LoVo (cell line): ENCODE results near the gene BBOX1.
"Not testable (repeated sequence)": the region's sequence is repeated elsewhere in the genome, so short reads cannot be mapped to it uniquely, and the experiment has no call there.

Experiments
- DNase-seq: peaks from one replicate; pipeline ENCODE4 v3.0.0-alpha.2; 2016; ENCODE audit warnings: low spot score

Gene BBOX1, protein sequence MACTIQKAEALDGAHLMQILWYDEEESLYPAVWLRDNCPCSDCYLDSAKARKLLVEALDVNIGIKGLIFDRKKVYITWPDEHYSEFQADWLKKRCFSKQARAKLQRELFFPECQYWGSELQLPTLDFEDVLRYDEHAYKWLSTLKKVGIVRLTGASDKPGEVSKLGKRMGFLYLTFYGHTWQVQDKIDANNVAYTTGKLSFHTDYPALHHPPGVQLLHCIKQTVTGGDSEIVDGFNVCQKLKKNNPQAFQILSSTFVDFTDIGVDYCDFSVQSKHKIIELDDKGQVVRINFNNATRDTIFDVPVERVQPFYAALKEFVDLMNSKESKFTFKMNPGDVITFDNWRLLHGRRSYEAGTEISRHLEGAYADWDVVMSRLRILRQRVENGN

DNA sequence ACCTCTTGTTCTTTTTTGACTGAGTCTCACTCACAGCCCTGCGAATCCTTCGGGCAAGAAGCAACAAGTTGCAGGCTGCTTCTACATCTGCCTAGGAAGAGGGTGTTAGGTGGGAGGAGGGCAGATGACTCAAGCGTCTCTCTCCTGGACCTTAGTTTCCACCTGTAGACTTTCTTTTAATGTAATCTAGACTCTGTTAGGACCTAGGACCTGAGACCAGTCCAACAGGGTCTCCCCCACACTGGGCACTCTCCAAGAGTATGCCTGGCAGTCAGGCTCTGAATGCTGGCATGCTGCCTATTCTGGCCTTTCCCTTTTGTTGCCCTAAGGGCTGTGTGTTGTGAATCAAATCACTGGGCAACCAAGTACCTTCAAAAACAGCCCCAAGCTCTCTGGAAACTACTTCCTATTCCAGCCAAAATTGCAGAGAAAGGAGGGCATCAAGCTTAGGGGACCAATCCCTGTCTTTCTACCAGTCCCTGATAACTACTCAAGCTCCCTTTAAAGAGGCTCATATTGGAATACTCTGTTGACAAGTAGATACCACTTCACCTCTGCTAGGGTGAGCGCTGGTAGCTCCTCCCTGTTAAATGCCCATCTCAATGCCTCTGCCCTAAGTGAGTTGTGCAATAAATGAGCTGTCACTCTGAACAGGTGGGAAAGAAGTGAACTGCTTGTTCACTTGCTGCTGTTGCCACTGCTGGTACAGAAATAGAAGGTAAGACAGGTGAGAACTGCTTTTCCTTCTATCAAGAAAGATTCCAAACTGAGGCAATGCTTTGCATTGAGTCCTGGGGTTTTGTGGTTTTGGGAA lies at the start of gene BBOX1:
Gene BBOX1, plus strand, starts transcription at position 514 of the 814 bp plus-strand sequence. CDS start 14,616 bp downstream, outside the sequence.
- DNase-seq, result no peak

DNA sequence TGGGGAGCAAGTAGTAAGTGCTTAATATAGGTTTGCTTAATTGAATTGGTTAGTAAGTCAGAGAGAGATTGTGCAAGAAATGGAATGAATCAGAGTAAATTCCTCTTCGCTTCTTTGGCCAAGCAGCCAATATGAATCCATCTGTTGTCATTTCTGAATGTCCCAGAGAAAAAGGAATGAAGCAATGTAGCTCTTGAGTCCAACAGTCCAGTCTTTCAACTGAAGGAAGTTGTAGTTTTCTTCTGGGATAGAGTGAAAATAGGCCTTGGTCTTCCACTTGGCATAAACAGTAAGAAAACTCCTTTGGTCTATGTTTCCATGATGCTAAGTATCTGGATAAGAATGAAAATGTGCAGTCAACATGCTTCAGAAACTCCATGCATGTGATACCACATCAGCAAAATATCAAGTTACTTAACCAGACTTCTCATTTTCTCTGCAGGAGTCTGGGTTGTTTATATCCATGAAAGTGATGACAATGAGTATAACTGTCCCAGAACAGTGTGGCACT lies 48.5 kb upstream of the BBOX1 start:
- no peak for DNase-seq

DNA sequence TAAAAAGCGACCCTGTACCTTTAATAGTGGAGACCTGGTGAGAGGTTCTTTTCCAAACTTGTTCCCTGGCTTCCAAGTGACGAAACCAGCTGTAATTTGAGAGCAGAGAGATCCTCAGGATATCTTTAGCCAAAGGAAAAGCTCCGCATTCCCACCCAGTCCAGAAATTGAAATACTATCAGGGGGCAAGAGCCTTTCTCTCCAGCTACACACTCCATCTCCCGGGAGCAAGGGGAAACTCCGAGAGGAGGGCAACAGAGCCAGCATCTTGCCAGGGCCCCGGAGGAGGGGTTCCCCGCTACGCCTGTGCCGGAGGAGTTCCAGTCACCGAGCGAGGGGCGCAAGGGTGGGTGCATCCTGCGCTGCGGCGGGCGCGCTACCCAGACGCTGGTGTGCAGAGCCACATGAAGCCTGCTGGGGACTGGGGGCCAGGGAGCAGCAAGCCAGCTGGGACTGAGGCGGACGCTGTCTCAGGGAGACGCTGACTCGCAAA lies 46.6 kb upstream of the BBOX1 start, which contains the start of gene FIBIN:
Gene FIBIN, plus strand, starts transcription at position 148 of the 493 bp plus-strand sequence. CDS start 415 bp downstream, outside the sequence.
- DNase-seq, result no peak

DNA sequence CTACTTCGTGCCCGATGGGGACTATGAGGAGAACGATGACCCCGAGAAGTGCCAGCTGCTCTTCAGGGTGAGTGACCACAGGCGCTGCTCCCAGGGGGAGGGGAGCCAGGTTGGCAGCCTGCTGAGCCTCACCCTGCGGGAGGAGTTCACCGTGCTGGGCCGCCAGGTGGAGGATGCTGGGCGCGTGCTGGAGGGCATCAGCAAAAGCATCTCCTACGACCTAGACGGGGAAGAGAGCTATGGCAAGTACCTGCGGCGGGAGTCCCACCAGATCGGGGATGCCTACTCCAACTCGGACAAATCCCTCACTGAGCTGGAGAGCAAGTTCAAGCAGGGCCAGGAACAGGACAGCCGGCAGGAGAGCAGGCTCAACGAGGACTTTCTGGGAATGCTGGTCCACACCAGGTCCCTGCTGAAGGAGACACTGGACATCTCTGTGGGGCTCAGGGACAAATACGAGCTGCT lies 46.0 kb upstream of the BBOX1 start:
- DNase-seq, result no peak

DNA sequence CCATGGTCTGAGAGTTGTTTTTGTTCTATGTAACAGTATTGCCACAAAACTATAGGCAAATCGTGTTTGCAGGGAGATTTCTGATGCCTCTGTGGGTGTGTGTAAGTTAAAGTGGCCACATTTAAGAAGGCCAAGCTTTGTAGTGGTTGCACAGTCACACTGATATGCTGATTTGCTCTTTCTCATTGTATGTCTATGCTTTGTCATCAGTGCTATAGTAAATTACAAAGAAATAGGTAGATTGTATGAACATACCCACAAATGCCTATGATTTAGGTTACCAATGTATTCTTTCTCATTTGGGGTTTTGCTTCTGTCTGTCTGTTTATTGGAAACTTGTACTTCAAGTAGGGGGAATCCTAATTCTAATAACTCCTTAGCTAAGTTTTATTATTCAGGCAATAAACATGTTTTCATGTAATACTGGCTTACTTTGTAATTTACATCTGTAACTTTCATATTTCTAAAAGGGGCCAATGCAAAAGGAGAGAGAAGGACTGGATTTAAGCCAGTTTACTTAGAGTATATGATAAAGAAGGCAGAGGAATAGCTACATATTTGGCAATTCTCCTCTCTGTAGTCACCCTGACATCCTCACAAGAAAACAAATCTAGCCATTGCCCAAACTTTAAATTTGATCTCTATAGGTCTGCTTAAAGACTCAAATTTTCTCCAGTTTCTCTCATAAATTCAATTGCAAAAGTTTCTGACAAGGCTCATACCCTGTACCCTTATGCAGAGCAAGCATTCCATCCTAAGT lies 44.7 kb upstream of the BBOX1 start:
- DNase-seq, result no peak

DNA sequence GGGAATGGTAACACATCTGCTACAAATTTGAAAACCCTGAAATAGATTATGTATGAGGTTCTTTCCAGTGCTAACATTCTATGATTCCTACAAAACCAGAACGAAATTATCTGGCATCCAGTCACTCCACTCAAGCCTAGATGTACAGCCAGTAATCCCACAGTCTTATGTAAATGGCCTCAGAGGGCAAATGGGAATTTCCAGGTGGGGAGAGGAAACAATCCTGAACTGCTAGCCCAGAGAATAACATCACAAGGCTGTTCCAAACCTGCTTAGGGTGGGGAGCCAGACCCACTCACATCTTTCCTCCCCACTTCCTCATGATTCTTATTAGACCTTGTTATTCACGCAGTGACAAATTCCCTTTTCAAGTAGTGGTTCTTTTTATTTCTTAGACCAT lies 43.2 kb upstream of the BBOX1 start:
- no peak for DNase-seq

DNA sequence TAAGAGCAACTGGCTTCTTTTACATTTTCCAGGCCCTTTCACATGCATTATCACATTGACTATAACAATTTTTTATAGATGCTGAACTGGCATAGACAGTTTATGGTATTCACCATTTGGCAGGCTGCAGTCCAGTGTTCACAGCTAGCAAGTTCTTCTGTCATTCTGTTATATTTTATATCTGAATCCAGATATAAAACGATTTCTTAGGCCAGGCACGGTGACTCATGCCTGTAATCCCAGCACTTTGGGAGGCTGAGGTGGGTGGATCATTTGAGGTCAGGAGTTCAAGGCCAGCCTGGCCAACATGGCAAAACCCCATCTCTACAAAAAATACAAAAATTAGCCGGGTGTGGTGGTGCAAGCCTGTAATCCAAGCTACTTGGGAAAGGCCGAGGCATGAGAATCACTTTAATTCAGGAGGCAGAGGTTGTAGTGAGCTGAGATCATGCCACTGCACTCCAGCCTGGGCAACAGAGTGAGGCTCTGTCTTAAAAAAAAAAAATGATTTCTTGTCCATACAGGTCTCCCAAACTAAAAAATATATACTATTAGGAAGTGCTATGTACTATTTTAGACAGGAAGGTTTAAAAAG lies 39.4 kb upstream of the BBOX1 start:
- not testable (repeated sequence) for DNase-seq

DNA sequence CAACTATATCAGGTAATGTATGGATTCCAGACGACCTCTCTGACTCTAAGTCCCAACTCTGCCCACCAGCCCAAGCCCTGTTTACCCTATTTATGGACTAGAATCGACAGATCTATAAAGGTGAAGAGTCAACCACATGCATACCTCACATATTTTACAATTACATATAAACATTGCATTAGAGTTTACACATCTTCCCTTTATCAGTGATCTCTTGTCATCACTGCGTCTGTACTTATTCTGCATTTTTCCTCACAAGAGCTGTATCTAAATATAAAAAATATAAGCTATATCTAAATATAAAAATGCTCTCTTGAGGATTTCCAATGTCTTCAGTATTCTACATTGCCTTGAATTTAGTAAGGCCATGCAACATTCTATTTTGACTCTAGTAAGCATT lies 38.2 kb upstream of the BBOX1 start:
- no peak for DNase-seq

DNA sequence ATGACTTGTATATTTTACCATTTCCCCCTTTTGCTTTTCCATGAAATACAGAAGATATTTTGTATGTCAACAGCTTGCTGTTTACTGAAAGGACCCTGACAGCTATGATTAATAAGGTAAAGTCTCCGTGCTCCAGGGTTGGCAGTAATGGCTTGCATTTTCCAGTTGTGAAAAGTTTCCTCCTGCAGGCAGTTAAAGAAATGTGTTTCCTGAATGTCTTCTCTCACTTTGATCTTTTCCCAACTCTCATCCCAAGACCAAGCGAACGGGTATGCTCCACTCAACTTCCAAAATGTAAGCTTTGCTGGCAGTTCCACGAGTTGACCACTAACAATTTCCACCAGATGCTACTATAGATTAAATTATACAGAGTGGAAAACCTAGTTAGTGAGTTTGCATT lies 37.8 kb upstream of the BBOX1 start:
- DNase-seq, result no peak

DNA sequence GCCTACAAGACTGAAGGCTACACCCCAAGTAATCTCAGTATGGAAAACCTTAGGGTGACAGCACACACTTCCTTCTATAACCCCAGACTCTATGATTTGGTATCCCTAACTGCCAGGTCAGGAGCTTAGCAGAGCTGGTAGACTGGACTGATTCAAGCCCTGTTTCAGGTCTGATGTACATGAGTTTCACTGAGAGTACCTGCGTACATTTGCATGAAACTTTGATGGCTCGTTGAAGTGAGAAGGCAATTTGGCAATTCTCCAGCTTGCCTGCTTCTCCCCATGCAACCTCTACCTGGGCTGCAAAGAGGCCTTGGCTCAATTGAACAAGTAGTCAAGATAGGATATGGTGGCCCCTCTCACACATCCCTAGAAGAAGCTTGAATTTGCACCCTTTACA lies 36.5 kb upstream of the BBOX1 start:
- no peak for DNase-seq

DNA sequence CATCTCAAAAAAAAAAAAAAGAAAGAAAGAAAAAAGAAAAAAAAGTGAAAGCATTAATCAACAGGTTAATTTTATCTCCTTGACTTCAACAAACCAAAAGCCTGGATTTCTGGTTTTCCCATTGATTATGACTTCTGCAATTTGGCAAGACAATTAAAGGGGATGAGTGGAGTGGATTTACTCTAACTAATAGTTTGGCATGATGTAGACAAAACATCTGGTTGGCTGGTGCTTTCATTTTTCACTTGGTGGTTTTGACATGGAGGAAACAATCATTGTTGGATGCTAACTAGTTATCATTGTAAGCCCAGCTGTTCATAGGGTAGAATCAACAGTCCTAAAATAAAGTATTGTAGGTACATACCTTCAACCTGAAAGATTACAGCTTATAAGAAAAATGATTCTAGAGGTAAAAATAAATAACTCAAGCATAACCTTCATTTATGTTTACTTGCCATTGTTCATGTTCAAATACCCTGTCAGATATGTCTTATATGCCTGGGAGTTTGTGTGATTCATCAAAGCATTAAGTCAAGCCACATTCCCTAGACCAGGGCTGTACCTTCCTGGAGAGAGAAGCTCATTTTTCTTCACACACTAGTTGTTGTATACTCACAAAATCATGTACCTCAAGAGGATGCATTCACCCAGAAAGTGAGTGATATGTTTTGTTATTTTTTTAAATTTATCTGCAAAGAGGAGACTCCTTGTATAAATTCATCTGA lies 31.6 kb upstream of the BBOX1 start:
- no peak for DNase-seq

DNA sequence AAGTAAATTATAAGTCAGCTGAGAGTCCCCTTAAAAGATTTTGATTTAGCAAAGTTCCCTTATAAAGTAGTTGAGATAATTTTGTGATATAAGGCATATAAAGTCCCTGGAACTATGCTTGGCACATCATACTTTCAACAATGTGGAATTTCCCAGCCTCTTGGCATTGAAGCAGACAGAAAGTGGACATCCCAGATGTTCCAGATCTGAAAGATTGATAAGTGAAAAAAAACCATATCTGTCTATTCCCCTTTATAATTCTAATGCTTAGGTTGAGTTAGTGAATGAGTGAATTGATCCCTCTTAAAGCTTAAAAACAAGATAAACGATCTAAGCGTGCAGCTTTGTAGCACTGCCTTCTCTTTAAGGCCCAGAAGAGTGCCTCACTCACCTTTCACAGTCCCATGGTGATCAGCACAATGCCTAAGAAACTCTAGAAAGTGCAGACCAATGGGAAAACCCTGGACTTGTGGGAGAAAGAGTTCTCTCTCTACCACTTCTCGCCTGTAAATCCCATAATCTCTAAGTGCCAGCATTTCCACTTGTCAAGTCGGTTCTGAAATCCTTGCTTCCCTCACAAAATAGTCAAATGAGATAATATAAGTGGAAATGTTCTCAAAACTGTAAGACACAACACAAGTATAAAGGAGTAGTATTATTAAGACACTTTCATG lies 28.9 kb upstream of the BBOX1 start:
- no peak for DNase-seq

DNA sequence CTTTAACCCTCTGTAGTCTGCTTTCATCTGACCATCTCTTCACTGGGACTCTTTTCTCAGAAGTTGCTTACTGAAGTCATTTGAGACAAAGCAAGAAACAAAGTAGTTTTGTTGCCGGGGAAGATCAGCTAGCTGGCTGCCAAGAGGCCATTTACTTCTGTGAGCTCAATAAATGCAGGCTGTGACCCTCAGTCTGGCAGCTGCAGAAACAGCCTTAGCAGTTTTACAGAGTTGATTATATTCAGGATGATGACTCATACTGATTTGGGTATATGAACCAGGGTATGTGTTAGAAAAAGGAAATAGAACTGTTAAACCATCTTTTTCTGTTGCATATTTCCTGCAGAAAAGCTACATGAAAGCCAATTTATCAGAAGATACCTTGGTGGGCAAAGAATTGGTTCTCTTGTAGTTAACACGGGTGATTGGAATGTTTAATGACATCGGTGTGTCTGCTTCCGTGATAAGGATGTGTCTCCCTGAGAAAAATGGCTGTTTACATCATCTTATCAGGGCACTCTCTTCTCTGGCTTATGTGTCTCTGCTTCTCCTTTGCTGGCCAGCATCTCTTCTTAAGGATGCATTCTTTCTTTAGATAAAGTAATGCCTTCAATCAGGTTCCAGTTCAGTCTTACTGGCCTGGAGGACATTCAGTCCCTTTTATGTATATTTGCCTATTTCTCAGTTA lies 28.2 kb upstream of the BBOX1 start:
- DNase-seq, result no peak

DNA sequence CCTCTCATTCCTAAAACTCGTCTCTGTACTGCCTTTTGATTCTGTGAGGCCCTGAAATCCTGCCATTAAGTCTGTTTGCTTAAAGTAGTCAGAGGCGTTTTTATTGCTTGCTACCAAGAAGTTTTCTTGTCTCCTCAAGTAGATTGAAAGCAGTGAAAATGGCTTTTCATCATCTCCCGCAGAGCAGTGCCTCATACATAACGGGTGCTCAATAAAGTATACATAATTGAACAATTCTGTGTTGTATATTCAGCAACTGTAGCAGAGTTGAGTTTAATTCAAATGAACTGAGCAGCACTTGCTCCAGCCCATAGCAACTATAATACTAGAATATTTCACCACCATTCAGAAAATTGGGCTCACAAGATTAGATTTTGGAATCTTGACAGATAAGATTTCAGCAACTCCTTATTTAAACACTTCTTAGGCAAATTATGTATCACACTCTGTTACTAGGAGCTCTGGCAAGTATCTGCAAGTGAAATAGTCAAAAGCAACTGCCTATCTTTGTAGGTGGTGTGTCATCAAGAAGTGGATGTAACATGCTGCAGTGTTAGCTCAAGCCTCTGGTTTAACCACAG lies 26.7 kb upstream of the BBOX1 start:
- no peak for DNase-seq

DNA sequence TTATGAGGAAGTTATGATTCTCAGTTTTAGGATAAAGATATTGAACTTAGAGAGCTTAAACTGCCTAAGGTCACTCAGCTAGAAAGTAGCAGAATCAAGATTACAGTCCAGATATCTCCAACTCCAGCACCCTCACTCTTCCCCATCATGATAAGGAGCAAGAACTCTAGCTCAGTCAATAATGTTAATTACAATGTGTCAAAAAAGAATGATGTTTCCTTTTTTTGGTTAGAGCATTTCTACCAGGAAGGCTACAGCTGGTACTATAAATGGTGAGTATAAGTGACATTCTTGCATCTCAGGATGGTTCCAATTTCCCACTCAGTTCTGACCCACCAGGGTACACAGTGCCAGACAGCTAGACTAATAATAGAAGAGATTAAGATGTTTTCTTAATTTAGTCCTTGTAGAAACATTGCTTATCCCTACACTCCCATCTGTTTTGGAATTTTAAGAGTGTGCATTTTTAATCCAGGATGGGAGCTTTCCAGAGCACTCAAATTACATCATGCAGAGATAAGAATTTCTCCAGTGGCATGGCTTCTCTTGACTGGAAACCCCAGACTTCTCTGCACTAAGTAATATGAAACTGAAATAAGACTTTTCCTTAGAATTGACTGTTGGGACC lies 21.6 kb upstream of the BBOX1 start:
- no peak for DNase-seq

DNA sequence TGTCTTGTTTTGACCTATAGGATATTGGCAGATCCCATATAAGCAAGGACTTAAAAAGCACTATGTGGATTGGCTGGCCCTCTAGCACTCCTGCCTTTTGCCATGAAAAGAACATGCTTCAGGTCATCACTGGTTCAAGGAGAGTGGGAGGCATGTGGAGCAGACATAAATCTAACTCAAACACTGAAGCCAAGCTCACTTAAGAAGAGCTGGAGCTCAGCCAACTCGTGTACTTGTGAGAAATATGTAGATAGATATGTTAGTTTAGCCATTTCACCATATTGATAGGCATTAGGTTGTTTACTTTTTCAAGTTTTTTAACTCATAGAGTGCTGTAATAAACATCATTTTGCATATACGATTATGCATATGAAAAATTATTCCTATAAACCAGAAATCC lies 19.9 kb upstream of the BBOX1 start:
- no peak for DNase-seq

DNA sequence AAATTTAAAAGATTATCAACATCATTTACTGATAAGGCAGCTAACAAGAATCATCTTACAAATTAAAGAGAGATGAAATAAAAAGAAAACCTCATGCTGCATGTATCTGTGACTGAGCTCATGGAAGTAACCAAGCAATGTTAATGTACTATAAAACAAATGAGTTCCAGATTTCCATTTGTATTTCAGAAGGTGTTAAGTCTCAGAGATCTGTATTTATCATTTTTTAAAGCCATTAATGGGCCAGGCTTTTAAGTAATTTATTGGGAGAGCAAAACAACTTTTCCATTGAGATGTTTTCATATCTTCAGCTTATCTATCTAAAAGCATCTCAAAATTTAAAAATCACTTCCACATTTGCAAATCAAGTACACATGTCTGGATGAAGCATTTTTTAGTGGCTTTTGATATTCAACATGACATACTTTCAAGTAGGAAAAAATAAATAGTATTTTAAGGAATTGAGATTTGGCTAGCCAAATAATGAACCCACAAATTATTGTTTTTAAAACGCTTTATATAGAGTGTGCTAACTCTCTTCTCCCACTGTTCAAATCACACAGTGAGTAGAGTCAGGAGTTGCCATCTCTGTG lies 17.9 kb upstream of the BBOX1 start:
- DNase-seq, result no peak

DNA sequence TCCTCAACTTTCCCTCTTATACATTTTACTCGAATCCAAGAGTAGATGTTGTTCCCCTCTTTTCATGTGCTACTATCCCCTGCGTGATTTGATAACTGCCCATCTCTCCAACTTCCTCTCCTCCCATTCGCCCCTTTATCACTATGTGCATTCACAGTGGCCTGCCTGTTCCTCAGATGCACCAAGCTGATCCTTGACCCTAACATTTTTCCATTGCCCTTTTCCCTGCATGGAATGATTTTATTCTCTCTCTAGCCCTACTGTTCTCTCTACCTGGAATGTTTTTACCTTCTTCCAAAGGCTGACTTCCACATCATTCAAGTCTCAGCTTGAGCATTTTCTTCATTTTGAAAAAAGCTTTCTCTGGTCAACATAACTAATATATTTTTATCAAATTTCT lies 15.8 kb upstream of the BBOX1 start:
- DNase-seq, result no peak
